GM12878 (cell line): ENCODE data around the gene TSC22D1. TPM values are rescaled to one million over a fixed set of nuclear protein-coding genes. Genes with fewer than 3 reads are reported as not detected.

Source experiments
- BMI1 ChIP-seq: fragments of 450-650 bp; IDR thresholded peaks from 2 replicates; pipeline ENCODE4 v1.6.1; 2016; ENCODE audit warnings: mild to moderate bottlenecking, moderate library complexity, borderline replicate concordance
- CHD1 ChIP-seq: IDR thresholded peaks from 2 replicates; pipeline ENCODE4 v1.6.1; 2012; ENCODE audit warnings: low read depth, low read length, improper control_type of control experiment
- CHD4 ChIP-seq: fragments of 200-600 bp; sonication (generic); IDR thresholded peaks from 2 replicates; pipeline ENCODE4 v1.6.1; 2016; ENCODE audit warnings: mild to moderate bottlenecking
- CREM ChIP-seq: IDR thresholded peaks from 2 replicates; pipeline ENCODE4 v1.6.1; 2014; ENCODE audit warnings: antibody characterized with exemption, low read depth
- DPF2 ChIP-seq: fragments of 450-650 bp; IDR thresholded peaks from 2 replicates; pipeline ENCODE4 v1.6.1; 2017; ENCODE audit warnings: mild to moderate bottlenecking
- FOS ChIP-seq: IDR thresholded peaks from 3 replicates; pipeline ENCODE4 v1.6.1; 2011; ENCODE audit warnings: borderline replicate concordance; ENCODE audit not compliant: insufficient read length; ENCODE audit errors: extremely low read depth
- GABPA ChIP-seq: IDR thresholded peaks from 2 replicates; pipeline ENCODE4 v1.6.1; 2014; ENCODE audit warnings: antibody characterized with exemption, low read depth, mild to moderate bottlenecking, inconsistent platforms
- HCFC1 ChIP-seq: fragments of 150-350 bp; IDR thresholded peaks from 2 replicates; pipeline ENCODE4 v1.6.1; 2014; ENCODE audit warnings: low read length
- JUND ChIP-seq: IDR thresholded peaks from 2 replicates; pipeline ENCODE4 v1.6.1; 2012; ENCODE audit warnings: low read depth, mild to moderate bottlenecking, low read length, improper control_type of control experiment, moderate library complexity
- MEF2A ChIP-seq: IDR thresholded peaks from 2 replicates; pipeline ENCODE4 v1.6.1; 2011; ENCODE audit warnings: low read depth, mild to moderate bottlenecking, low read length, moderate library complexity; ENCODE audit not compliant: insufficient read depth
- MEF2B ChIP-seq: fragments of 450-650 bp; IDR thresholded peaks from 2 replicates; pipeline ENCODE4 v1.6.1; 2018; ENCODE audit warnings: mild to moderate bottlenecking, moderate library complexity; ENCODE audit not compliant: partially characterized antibody, poor library complexity, severe bottlenecking
- MYC ChIP-seq: IDR thresholded peaks from 2 replicates; pipeline ENCODE4 v1.6.1; 2011; ENCODE audit warnings: mild to moderate bottlenecking, low read length, moderate library complexity, inconsistent platforms; ENCODE audit not compliant: insufficient read depth, insufficient replicate concordance, insufficient read length, severe bottlenecking
- NFYA ChIP-seq: IDR thresholded peaks from 2 replicates; pipeline ENCODE4 v1.6.1; 2011; ENCODE audit warnings: low read depth, mild to moderate bottlenecking, low read length, improper control_type of control experiment, borderline replicate concordance
- NR2C1 ChIP-seq: fragments of 450-650 bp; IDR thresholded peaks from 2 replicates; pipeline ENCODE4 v1.6.1; 2017; ENCODE audit warnings: antibody characterized with exemption, mild to moderate bottlenecking, moderate library complexity
- RAD51 ChIP-seq: fragments of 450-650 bp; IDR thresholded peaks from 2 replicates; pipeline ENCODE4 v1.6.1; 2016; ENCODE audit warnings: moderate library complexity, mild to moderate bottlenecking, inconsistent platforms
- SIX5 ChIP-seq: IDR thresholded peaks from 2 replicates; pipeline ENCODE4 v1.6.1; 2011; ENCODE audit warnings: mild to moderate bottlenecking, low read depth, low read length, moderate library complexity; ENCODE audit not compliant: severe bottlenecking
- SMC3 ChIP-seq: IDR thresholded peaks from 2 replicates; pipeline ENCODE4 v1.6.1; 2011; ENCODE audit warnings: low read length, improper control_type of control experiment, borderline replicate concordance
- SPI1 ChIP-seq: IDR thresholded peaks from 2 replicates; pipeline ENCODE4 v1.6.1; 2011; ENCODE audit warnings: low read depth, mild to moderate bottlenecking, low read length, moderate library complexity, borderline replicate concordance; ENCODE audit not compliant: insufficient read depth
- SRF ChIP-seq, 2 experiments: IDR thresholded peaks; 2 replicates each; pipeline ENCODE4 v1.6.1; 2011; ENCODE audit warnings: low read depth in 2 of 2, low read length in 2 of 2, mild to moderate bottlenecking in 1 of 2, moderate library complexity in 1 of 2
- SUZ12 ChIP-seq: fragments of 200-600 bp; sonication (generic); IDR thresholded peaks from one replicate; pipeline ENCODE4 v1.6.1; 2018; ENCODE audit warnings: antibody characterized with exemption, mild to moderate bottlenecking; ENCODE audit not compliant: unreplicated experiment
- polyA plus RNA-seq, 11 experiments: library from polyadenylated mRNA; depleted of rRNA in 4 of 11; unstranded in 6 of 11; stranded (reverse) in 5 of 11; fragments of >200 nt; fragmentation: Nextera tagmentation in 4 of 11; fragmentation: Illumina TruSeq in 1 of 11; extraction: Ambion mirVana in 4 of 11; extraction: Trizol in 1 of 11; gene quantifications; 1 replicate in 1 of 11; 2 replicates in 10 of 11; pipeline versions ENCODE4 v1.2.1 to v1.2.3, GENCODE V29; 2011 to 2016; ENCODE audit warnings: inconsistent platforms in 2 of 11, missing spikeins in 2 of 11, low read depth in 1 of 11
- total RNA-seq, 4 experiments: library from RNA; depleted of rRNA in 3 of 4; stranded (reverse); fragments of >200 nt in 3 of 4; fragmentation: Illumina TruSeq in 1 of 4; extraction: Trizol in 1 of 4; gene quantifications; 2 replicates each; pipeline versions ENCODE4 v1.2.1 to v1.2.3, GENCODE V29; 2013 to 2021
- TF ChIP-seq, protein P1 (sequence below): fragments of 450-650 bp; IDR thresholded peaks from 2 replicates; pipeline ENCODE4 v1.6.1; 2018; ENCODE audit warnings: mild to moderate bottlenecking, low read depth, moderate library complexity; ENCODE audit not compliant: partially characterized antibody
- TF ChIP-seq, protein P2 (sequence below): IDR thresholded peaks from 2 replicates; pipeline ENCODE4 v1.6.1; 2012; ENCODE audit warnings: low read depth, low read length, improper control_type of control experiment
- TF ChIP-seq, protein P3 (sequence below): IDR thresholded peaks from 2 replicates; pipeline ENCODE4 v1.6.1; 2011; ENCODE audit warnings: borderline replicate concordance, low read depth, mild to moderate bottlenecking, moderate library complexity, low read length; ENCODE audit not compliant: insufficient read depth, poor library complexity, severe bottlenecking

TSC22D1 gene
- total and polyA plus RNA-seq, 10 of the 15 experiments (the other 5 are each of a cell fraction or from before 2014, with no cell fraction given) = 0.37 to 15.7 (median 7.5) TPM

DNA sequence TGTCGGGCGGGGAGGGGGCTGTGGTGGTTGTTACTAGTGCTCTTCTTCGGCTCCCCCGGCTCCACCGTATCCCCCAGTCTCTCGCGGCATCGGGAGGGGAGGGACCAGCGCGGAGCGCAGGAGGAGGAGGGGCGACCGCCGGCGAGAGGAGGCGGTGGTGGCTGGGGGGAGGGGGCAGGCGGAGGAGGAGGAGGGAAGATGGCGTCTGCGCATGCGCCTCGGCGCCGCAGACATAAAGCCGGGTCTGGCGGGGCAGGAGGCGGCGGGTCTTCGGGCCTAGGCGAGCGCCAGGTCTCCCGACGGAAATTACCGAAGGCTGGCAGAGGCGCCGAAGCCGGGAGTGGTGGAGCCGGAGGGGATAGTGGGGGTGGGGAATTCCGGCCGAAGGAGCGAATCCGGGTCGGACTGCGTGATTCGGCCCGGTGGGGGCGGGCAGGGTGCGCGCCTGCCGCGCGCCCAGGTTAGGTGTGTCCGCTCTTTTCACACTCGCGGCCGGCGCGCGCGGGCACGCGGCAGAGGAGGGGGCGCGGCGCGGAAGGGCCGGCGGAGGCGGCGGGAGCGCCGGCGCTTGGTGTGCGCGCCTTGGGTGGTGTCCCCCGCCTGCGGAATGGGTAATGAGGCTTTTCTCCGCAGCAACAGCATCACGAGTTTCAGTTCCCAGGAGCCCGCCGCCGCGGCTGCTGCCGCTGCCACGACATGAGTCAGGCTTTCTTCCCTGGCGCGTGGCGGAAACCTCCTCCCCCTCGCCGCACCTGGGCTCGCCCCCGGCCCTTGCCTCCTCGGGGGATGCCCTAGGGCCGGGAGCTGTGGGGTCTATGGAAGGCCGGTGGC, 1.3 kb upstream of the TSC22D1 start (continued):
- TF ChIP-seq MYC (peak; percentile 62), GABPA (no peak), NFYA (no peak), CREM (peak; percentile 78), SRF (IDR thresholded peaks at IDR 0.05; ENCODE audit: low read depth in 2 of 2, low read length in 2 of 2) (no peak), RAD51 (no peak), SUZ12 (no peak), DPF2 (peak; percentile 85), CHD4 (no peak), FOS (no peak), HCFC1 (no peak), SMC3 (no peak), MEF2B (no peak), BMI1 (no peak), SPI1 (peak; percentile 72), CHD1 (no peak), JUND (no peak), NR2C1 (no peak), SIX5 (no peak), MEF2A (no peak)
- TF ChIP-seq, protein P1, sequence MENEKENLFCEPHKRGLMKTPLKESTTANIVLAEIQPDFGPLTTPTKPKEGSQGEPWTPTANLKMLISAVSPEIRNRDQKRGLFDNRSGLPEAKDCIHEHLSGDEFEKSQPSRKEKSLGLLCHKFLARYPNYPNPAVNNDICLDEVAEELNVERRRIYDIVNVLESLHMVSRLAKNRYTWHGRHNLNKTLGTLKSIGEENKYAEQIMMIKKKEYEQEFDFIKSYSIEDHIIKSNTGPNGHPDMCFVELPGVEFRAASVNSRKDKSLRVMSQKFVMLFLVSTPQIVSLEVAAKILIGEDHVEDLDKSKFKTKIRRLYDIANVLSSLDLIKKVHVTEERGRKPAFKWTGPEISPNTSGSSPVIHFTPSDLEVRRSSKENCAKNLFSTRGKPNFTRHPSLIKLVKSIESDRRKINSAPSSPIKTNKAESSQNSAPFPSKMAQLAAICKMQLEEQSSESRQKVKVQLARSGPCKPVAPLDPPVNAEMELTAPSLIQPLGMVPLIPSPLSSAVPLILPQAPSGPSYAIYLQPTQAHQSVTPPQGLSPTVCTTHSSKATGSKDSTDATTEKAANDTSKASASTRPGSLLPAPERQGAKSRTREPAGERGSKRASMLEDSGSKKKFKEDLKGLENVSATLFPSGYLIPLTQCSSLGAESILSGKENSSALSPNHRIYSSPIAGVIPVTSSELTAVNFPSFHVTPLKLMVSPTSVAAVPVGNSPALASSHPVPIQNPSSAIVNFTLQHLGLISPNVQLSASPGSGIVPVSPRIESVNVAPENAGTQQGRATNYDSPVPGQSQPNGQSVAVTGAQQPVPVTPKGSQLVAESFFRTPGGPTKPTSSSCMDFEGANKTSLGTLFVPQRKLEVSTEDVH = no peak
- TF ChIP-seq, protein P2, sequence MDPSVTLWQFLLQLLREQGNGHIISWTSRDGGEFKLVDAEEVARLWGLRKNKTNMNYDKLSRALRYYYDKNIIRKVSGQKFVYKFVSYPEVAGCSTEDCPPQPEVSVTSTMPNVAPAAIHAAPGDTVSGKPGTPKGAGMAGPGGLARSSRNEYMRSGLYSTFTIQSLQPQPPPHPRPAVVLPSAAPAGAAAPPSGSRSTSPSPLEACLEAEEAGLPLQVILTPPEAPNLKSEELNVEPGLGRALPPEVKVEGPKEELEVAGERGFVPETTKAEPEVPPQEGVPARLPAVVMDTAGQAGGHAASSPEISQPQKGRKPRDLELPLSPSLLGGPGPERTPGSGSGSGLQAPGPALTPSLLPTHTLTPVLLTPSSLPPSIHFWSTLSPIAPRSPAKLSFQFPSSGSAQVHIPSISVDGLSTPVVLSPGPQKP = no peak
- TF ChIP-seq, protein P3, sequence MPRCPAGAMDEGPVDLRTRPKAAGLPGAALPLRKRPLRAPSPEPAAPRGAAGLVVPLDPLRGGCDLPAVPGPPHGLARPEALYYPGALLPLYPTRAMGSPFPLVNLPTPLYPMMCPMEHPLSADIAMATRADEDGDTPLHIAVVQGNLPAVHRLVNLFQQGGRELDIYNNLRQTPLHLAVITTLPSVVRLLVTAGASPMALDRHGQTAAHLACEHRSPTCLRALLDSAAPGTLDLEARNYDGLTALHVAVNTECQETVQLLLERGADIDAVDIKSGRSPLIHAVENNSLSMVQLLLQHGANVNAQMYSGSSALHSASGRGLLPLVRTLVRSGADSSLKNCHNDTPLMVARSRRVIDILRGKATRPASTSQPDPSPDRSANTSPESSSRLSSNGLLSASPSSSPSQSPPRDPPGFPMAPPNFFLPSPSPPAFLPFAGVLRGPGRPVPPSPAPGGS = no peak
